IPS-15b (cell line): ENCODE results near the gene GRK7.
A peak's percentile ranks its signal among the peaks of the same experiment; 100 is the strongest.

Experiments used
- H3K27me3 ChIP-seq: one replicate; pipeline ENCODE4 v1.6.1; 2013; ENCODE audit warnings: low read length; ENCODE audit not compliant: control insufficient read depth, insufficient read depth
- H3K36me3 ChIP-seq: one replicate; pipeline ENCODE4 v1.6.1; 2013; ENCODE audit warnings: low read length; ENCODE audit not compliant: control insufficient read depth, insufficient read depth
- H3K4me1 ChIP-seq: one replicate; pipeline ENCODE4 v1.6.1; 2013; ENCODE audit warnings: mild to moderate bottlenecking, low read length; ENCODE audit not compliant: control insufficient read depth, insufficient read depth
- H3K4me3 ChIP-seq: one replicate; pipeline ENCODE4 v1.5.1; 2013; ENCODE audit warnings: low read depth, low read length
- H3K9ac ChIP-seq: one replicate; pipeline ENCODE4 v1.6.1; 2013; ENCODE audit warnings: low read depth, mild to moderate bottlenecking, low read length
- H3K9me3 ChIP-seq: one replicate; pipeline ENCODE4 v1.6.1; 2013; ENCODE audit warnings: mild to moderate bottlenecking, low read length; ENCODE audit not compliant: control insufficient read depth, insufficient read depth

Gene GRK7, protein sequence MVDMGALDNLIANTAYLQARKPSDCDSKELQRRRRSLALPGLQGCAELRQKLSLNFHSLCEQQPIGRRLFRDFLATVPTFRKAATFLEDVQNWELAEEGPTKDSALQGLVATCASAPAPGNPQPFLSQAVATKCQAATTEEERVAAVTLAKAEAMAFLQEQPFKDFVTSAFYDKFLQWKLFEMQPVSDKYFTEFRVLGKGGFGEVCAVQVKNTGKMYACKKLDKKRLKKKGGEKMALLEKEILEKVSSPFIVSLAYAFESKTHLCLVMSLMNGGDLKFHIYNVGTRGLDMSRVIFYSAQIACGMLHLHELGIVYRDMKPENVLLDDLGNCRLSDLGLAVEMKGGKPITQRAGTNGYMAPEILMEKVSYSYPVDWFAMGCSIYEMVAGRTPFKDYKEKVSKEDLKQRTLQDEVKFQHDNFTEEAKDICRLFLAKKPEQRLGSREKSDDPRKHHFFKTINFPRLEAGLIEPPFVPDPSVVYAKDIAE (N-terminal part only)

DNA sequence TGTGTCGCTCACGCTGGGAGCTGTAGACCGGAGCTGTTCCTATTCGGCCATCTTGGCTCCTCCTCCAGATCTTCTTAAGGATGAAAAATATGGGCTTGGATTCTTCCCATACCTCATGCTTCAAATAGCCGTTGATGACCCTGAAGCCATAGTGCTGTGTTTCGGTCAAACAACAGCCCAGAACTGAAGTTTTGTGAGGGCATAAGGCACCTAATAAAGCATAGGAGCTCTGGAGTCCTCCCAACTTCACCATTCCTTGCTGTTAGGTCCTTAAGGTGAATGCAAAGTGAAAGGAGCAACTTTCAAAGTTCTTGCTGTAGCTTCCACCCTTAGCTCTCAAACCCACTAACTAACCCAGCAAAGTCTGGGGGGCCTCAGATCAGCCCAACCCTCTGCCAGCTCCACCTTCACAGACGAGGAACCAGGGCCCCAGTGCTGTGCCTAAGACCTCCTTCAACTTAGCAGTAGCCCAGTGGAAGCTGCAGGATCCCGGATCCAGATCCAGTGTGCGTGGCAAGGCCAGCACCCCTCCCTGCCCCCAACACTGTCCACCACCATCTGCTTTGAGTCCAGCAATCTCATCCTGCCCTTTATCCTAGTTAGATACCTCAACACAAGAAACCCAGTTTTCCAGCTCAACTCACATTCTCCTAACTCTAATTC is at the start of gene GRK7:
GRK7 (plus strand) TSS at position 321 of the 663 bp plus-strand sequence. CDS start 14,877 bp downstream, outside the sequence.
- no peak within 1 kb of the TSS for H3K9ac ChIP-seq
- H3K4me3 ChIP-seq = peak within 1 kb of the TSS; percentile 46

DNA sequence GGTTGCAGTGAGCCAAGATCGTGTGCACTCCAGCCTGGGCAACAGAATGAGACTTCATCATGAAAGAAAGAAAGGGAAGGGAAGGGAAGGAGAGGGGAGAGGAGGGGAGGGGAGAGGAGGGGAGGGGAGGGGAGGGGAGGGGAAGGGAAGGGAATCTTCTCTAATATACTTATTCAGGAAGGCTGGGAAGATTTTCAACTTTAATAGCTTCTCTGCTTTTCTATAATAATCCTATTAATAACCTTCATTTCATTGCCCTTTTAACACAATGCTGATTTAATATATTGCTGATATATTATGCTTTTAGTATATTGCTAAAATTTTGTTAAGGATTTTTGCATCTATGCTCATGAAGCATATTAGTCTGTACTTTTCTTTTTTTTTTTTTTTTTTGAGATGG is 48.5 kb upstream of the GRK7 start:
- H3K9me3 ChIP-seq = no peaks in the 10 kb centered on the region
- H3K27me3 ChIP-seq = no peaks in the 10 kb centered on the region
- no peaks in the 10 kb centered on the region for H3K4me1 ChIP-seq
- no peak overlapping the region for H3K4me3 ChIP-seq
- H3K36me3 ChIP-seq = no peaks in the 10 kb centered on the region
- H3K9ac ChIP-seq = no peak overlapping the region

More for the DNA sequence above, at the start of gene GRK7:
- no peaks in the 10 kb centered on the region for H3K9me3 ChIP-seq
- no peaks in the 10 kb centered on the region for H3K36me3 ChIP-seq
- peaks cover 3% of the 10 kb centered on the region for H3K4me1 ChIP-seq
- H3K27me3 ChIP-seq = peaks cover 12% of the 10 kb centered on the region

DNA sequence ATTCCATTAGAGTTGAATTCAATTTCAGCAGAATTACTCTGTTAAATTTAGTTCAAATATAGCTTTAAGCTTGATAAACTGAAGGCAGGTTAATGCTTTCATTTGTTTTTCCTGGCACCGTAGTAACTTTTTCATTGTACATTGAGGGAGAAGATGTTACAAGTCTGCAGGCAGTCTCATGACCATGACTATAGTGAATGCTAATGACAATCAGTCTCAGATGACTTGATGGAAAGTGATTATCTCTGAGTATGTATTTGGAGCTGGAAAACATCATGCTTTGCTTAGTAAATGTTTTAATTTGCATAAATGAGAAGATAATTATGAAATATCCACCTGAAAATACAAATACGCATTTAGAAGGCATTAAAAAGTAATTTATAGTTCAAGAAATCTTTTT is 41.1 kb upstream of the GRK7 start:
- H3K36me3 ChIP-seq = no peaks in the 10 kb centered on the region
- no peak overlapping the region for H3K4me3 ChIP-seq
- no peaks in the 10 kb centered on the region for H3K4me1 ChIP-seq
- H3K9me3 ChIP-seq = no peaks in the 10 kb centered on the region
- no peak overlapping the region for H3K9ac ChIP-seq
- no peaks in the 10 kb centered on the region for H3K27me3 ChIP-seq

DNA sequence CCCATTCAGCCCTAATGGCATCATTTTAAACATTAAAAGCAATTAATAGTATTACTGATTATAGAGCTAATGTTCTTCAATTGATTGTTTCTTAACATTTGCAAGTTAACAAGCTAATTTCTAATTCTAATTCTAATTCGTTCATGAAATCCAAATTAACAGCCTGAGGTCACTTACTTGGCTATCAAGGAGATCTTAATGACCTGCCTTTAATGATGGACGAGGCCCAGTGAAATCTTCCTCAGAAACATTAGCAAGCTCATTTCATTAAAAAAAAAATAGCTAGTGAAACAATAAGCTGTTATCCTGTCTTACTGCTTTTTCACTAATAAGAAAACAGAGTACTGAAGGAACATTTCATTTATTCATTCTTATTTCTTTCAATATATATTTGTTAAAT is 40.6 kb upstream of the GRK7 start:
- H3K36me3 ChIP-seq = no peaks in the 10 kb centered on the region
- H3K4me3 ChIP-seq = no peak overlapping the region
- H3K9me3 ChIP-seq = no peaks in the 10 kb centered on the region
- H3K27me3 ChIP-seq = no peaks in the 10 kb centered on the region
- no peaks in the 10 kb centered on the region for H3K4me1 ChIP-seq
- no peak overlapping the region for H3K9ac ChIP-seq

DNA sequence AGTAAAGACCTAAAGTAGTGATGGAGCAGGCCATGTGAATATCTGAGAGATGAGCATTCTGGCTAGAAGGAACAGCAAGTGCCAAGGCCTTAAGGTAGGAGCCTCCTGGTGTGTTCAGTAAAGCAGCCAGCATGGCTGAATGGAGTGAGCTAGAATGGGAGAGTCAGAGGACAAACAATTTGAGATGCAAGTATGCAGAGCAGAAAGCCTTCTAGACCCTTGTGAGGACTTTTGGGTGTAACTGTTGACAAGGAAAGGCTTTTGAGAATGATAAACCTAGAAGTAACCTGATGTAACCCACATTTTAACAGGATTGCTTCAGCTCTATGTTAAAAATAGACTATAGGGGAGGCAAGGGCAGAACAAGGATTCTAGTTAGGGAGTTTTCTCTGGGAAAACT is 40.0 kb upstream of the GRK7 start:
- H3K4me3 ChIP-seq = no peak overlapping the region
- no peaks in the 10 kb centered on the region for H3K9me3 ChIP-seq
- no peaks in the 10 kb centered on the region for H3K36me3 ChIP-seq
- H3K27me3 ChIP-seq = no peaks in the 10 kb centered on the region
- no peaks in the 10 kb centered on the region for H3K4me1 ChIP-seq
- no peak overlapping the region for H3K9ac ChIP-seq

DNA sequence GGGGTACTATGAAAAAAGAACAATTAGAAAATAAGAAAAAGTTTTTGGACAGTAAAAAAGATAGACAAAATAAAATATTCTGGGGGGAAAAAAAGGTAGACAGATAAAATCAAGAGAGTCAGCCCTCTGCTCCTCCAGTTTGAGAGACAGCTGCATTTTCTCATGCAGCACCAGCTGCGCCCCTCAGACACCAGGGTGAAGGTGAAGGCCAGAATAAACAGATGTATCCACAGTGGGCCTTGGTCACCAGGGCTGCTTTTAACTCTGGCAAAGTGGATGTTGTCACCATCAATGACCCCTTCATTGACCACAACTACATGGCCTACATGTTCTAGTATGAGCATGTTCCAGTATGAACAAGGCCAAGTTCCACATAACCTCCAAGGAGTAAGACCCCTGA is 39.0 kb upstream of the GRK7 start:
- H3K4me1 ChIP-seq = no peaks in the 10 kb centered on the region
- no peaks in the 10 kb centered on the region for H3K36me3 ChIP-seq
- no peak overlapping the region for H3K4me3 ChIP-seq
- H3K9ac ChIP-seq = no peak overlapping the region
- no peaks in the 10 kb centered on the region for H3K9me3 ChIP-seq
- H3K27me3 ChIP-seq = no peaks in the 10 kb centered on the region

DNA sequence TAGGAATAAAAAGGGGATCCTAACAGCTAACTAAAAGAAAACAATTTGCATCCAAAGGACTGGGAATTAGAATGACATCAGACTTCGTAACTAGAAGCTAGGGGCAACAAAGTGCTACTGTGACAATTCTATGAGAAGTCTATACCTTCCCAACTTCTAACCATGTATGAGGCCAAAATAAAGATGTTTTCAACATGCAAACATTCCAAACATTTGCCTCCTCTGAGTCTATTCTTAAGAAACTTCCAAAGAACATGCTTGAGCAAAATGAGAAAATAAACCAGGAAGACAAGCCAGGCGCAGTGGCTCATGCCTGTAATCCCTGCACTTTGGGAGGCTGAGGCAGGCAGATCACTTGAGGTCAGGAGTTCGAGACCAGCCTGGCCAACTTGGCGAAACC is 38.2 kb upstream of the GRK7 start:
- H3K4me3 ChIP-seq = no peak overlapping the region
- no peak overlapping the region for H3K9ac ChIP-seq
- H3K9me3 ChIP-seq = no peaks in the 10 kb centered on the region
- H3K4me1 ChIP-seq = no peaks in the 10 kb centered on the region
- no peaks in the 10 kb centered on the region for H3K27me3 ChIP-seq
- H3K36me3 ChIP-seq = no peaks in the 10 kb centered on the region

DNA sequence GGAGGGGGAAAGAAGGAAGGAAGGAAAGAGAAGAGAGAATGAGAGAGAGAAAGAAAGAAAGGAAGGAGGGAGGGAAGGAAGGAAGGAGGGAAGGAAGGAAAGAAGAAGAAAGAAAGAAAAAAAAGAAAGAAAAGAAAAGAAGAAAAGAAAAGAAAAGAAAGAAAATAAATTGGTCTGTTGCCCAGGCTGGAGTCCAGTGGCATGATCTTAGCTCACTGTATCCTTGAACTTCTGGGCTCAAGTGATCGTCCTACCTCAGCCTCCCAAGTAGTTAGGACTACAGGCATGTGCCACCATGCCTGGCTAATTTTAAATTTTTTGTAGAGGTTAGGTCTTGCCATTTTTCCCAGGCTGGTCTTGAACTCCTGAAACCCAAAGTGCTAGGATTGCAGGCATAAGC is 36.7 kb upstream of the GRK7 start:
- H3K4me3 ChIP-seq = no peak overlapping the region
- no peaks in the 10 kb centered on the region for H3K36me3 ChIP-seq
- H3K4me1 ChIP-seq = no peaks in the 10 kb centered on the region
- no peaks in the 10 kb centered on the region for H3K9me3 ChIP-seq
- no peak overlapping the region for H3K9ac ChIP-seq
- H3K27me3 ChIP-seq = no peaks in the 10 kb centered on the region

DNA sequence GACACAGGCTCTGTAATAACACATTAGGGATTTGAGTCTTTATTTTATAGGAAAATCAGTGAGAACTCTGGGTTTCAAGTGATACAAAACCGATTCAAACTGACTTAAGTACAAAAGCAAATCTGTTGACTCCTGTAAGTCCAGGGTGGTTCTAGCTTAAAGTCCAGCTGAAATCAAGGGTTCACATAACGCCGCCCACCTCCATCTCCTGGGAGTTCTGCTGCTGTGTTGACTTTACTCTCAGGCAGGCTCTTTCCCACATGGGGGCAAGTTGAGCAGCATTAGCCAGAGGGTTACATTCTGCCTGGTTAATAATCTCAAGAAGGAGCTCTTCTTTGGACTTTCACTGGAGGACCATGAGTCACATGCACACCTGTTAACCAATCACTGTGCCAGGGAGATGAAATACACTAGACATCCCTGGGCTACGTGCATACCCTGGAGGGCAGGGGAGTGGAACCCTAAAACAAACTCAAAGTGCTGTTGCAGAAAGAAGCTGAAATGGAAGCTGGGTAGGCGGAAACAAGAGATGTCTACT is 34.8 kb upstream of the GRK7 start:
- Histone ChIP-seq H3K4me3 (no peak overlapping the region), H3K9ac (no peak overlapping the region), H3K27me3 (no peaks in the 10 kb centered on the region), H3K9me3 (no peaks in the 10 kb centered on the region), H3K36me3 (no peaks in the 10 kb centered on the region), H3K4me1 (no peaks in the 10 kb centered on the region)

DNA sequence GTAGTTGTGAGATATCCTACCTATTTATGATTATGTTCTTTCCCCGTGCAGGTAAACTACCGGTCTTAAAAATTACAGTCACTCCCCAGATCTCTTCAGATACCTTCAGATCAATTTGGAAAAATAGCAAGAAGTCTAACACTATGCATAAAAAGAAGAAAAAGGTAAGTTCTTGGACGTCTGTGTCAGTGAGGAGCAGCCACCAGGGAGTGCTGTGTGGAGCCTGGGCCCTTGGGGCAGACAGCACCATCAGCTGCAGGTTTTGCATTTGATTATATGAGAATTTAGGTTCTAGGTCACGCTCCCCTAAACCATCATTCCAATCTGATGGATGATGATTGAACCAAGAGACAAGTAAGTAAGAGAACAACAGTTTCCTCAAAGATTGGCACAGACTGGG is 34.0 kb upstream of the GRK7 start:
- Histone ChIP-seq H3K36me3 (no peaks in the 10 kb centered on the region), H3K4me1 (no peaks in the 10 kb centered on the region), H3K4me3 (no peak overlapping the region), H3K27me3 (no peaks in the 10 kb centered on the region), H3K9ac (no peak overlapping the region), H3K9me3 (no peaks in the 10 kb centered on the region)

DNA sequence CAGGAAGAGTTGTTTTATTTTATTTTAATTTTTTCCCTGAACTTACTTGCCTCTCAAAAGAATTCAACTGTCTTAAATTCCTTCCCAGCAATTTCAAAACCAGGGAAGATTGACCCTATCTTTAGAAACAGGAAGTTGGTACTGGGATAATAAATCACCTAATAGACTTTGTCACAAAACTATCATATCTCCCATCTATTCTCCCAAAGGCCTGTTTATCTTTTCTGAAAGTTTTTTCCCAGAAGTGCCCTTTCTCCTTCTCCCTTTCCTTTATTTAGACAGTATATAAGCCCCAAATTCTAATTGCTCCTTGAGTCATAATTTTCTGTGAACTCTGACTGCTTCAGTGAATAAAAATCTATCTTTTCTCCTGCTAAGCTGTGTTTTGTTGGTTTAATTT is 28.0 kb upstream of the GRK7 start:
- H3K36me3 ChIP-seq = peaks cover 2% of the 10 kb centered on the region
- no peaks in the 10 kb centered on the region for H3K9me3 ChIP-seq
- no peak overlapping the region for H3K4me3 ChIP-seq
- peaks cover 6% of the 10 kb centered on the region for H3K4me1 ChIP-seq
- H3K9ac ChIP-seq = no peak overlapping the region
- H3K27me3 ChIP-seq = no peaks in the 10 kb centered on the region
